ENCODE data around the gene MRTFB.

GRCh38 chr16:14314116-14314515, 243.0 kb downstream of the MRTFB start:
- TF ChIP-seq CTCF (IDR thresholded peaks at IDR 0.05; ENCODE audit: borderline replicate concordance, extremely low read depth, low read length, poor library complexity, severe bottlenecking) (no peak), EZH2 (IDR thresholded peaks at IDR 0.05; ENCODE audit: borderline replicate concordance, low read depth, low read length, severe bottlenecking) (no peak)
